WTC11 (cell line): Measurements from ENCODE around the gene LSM3. TPM values are rescaled to one million over a fixed set of nuclear protein-coding genes. Genes with fewer than 3 reads are reported as not detected.

Experiments
- ATAC-seq: fragments of 200-7000 bp; cut with Tn5 transposase; 2 replicates; pipeline ENCODE4 v1.10.0; 2021; ENCODE audit warnings: mild to moderate bottlenecking, moderate library complexity
- CTCF ChIA-PET: fragments of 300-600 bp; sonication (Branson Sonifier 250); formaldehyde crosslinking; loops from one replicate; lab custom pipeline; 2021; ENCODE audit warnings: antibody characterized with exemption; lab: Charles Lee
- POLR2A ChIA-PET: fragments of 350-600 bp; sonication (Branson Sonifier 250); formaldehyde crosslinking; loops from one replicate; lab custom pipeline; 2021; ENCODE audit warnings: antibody characterized with exemption; lab: Charles Lee
- DNase-seq: peaks from one replicate; pipeline ENCODE4 v3.0.0; 2021; ENCODE audit warnings: low spot score
- H3K27ac Mint-ChIP-seq: 2 replicates; pipeline ENCODE4 v1.8.0; 2021; ENCODE audit warnings: mixed read lengths
- H3K27me3 Mint-ChIP-seq: 2 replicates; pipeline ENCODE4 v1.8.0; 2021; ENCODE audit warnings: low read depth, mild to moderate bottlenecking, moderate library complexity, mixed read lengths
- H3K36me3 Mint-ChIP-seq: 2 replicates; pipeline ENCODE4 v1.8.0; 2021; ENCODE audit warnings: mixed read lengths
- H3K4me1 Mint-ChIP-seq: 2 replicates; pipeline ENCODE4 v1.8.0; 2022; ENCODE audit warnings: mixed read lengths
- H3K4me3 Mint-ChIP-seq: 2 replicates; pipeline ENCODE4 v1.8.0; 2021; ENCODE audit warnings: mild to moderate bottlenecking, moderate library complexity, mixed read lengths
- H3K9me3 Mint-ChIP-seq: 2 replicates; pipeline ENCODE4 v1.8.0; 2021; ENCODE audit warnings: mixed read lengths
- FOXJ3 ChIP-seq: sonication (generic); formaldehyde crosslinking; IDR thresholded peaks from 2 replicates; pipeline ENCODE4 v1.9.0; 2021; ENCODE audit warnings: missing genetic modification reagents, mild to moderate bottlenecking, borderline replicate concordance
- GABPB1 ChIP-seq: sonication (generic); formaldehyde crosslinking; IDR thresholded peaks from 2 replicates; pipeline ENCODE4 v1.8.1; 2023; ENCODE audit warnings: mild to moderate bottlenecking, missing genetic modification reagents
- GTF2I ChIP-seq: fragments of 250-450 bp; sonication (Bioruptor Pico); conservative IDR thresholded peaks from 2 replicates; pipeline ENCODE4 v1.4.0; 2021; ENCODE audit warnings: mild to moderate bottlenecking
- HMGA2 ChIP-seq: fragments of 250-450 bp; sonication (Bioruptor Pico); IDR thresholded peaks from 2 replicates; pipeline ENCODE4 v1.4.0; 2021; ENCODE audit warnings: mild to moderate bottlenecking, moderate library complexity
- JAZF1 ChIP-seq: fragments of 250-450 bp; sonication (Bioruptor Pico); IDR thresholded peaks from 2 replicates; pipeline ENCODE4 v1.9.0; 2021; ENCODE audit warnings: moderate library complexity, mild to moderate bottlenecking, inconsistent platforms
- JUN ChIP-seq: sonication (generic); formaldehyde crosslinking; IDR thresholded peaks from 2 replicates; pipeline ENCODE4 v1.8.0; 2023; ENCODE audit warnings: mild to moderate bottlenecking, missing genetic modification reagents
- MXD4 ChIP-seq: fragments of 250-450 bp; sonication (Bioruptor Pico); IDR thresholded peaks from 2 replicates; pipeline ENCODE4 v1.8.0; 2021; ENCODE audit warnings: mild to moderate bottlenecking, moderate library complexity, borderline replicate concordance
- MYBL2 ChIP-seq: sonication (generic); formaldehyde crosslinking; IDR thresholded peaks from 2 replicates; pipeline ENCODE4 v1.8.1; 2023; ENCODE audit warnings: mild to moderate bottlenecking, moderate library complexity, missing genetic modification reagents
- NFATC4 ChIP-seq: fragments of 250-450 bp; sonication (Bioruptor Pico); IDR thresholded peaks from 2 replicates; pipeline ENCODE4 v1.9.0; 2021; ENCODE audit warnings: mild to moderate bottlenecking
- SMAD3 ChIP-seq: sonication (generic); formaldehyde crosslinking; IDR thresholded peaks from 2 replicates; pipeline ENCODE4 v1.8.0; 2022; ENCODE audit warnings: missing genetic modification reagents, mild to moderate bottlenecking, borderline replicate concordance
- SMAD4 ChIP-seq: sonication (generic); formaldehyde crosslinking; IDR thresholded peaks from 2 replicates; pipeline ENCODE4 v1.8.0; 2022; ENCODE audit warnings: mild to moderate bottlenecking, missing genetic modification reagents
- SOX15 ChIP-seq: fragments of 250-450 bp; sonication (Bioruptor Pico); IDR thresholded peaks from 2 replicates; pipeline ENCODE4 v1.9.0; 2021; ENCODE audit warnings: mild to moderate bottlenecking
- SP1 ChIP-seq: sonication (generic); formaldehyde crosslinking; conservative IDR thresholded peaks from 2 replicates; pipeline ENCODE4 v1.8.1; 2022; ENCODE audit warnings: missing genetic modification reagents
- TEAD1 ChIP-seq: sonication (generic); formaldehyde crosslinking; IDR thresholded peaks from 2 replicates; pipeline ENCODE4 v1.8.0; 2022; ENCODE audit warnings: mild to moderate bottlenecking, missing genetic modification reagents
- TEAD4 ChIP-seq: sonication (generic); formaldehyde crosslinking; IDR thresholded peaks from 2 replicates; pipeline ENCODE4 v1.8.0; 2022; ENCODE audit warnings: mild to moderate bottlenecking, missing genetic modification reagents
- TP53 ChIP-seq: sonication (generic); formaldehyde crosslinking; IDR thresholded peaks from 2 replicates; pipeline ENCODE4 v1.8.1; 2023; ENCODE audit warnings: mild to moderate bottlenecking, missing genetic modification reagents
- total RNA-seq: library from RNA; stranded (reverse); gene quantifications from 3 replicates; pipeline ENCODE4 v1.2.3, GENCODE V29; 2021
- TF ChIP-seq, protein P1 (sequence below): fragments of 250-450 bp; sonication (Bioruptor Pico); IDR thresholded peaks from 2 replicates; pipeline ENCODE4 v1.9.0; 2021; ENCODE audit warnings: mild to moderate bottlenecking, borderline replicate concordance
- TF ChIP-seq, protein P2 (sequence below): sonication (generic); formaldehyde crosslinking; IDR thresholded peaks from 2 replicates; pipeline ENCODE4 v1.8.0; 2022; ENCODE audit warnings: mild to moderate bottlenecking, missing genetic modification reagents
- TF ChIP-seq, protein P3 (sequence below): sonication (generic); formaldehyde crosslinking; IDR thresholded peaks from 2 replicates; pipeline ENCODE4 v1.8.0; 2023; ENCODE audit warnings: missing genetic modification reagents, mild to moderate bottlenecking, borderline replicate concordance

The LSM3 gene
- total RNA-seq, 1 experiment from 2014 or later, result 21.4 TPM

DNA sequence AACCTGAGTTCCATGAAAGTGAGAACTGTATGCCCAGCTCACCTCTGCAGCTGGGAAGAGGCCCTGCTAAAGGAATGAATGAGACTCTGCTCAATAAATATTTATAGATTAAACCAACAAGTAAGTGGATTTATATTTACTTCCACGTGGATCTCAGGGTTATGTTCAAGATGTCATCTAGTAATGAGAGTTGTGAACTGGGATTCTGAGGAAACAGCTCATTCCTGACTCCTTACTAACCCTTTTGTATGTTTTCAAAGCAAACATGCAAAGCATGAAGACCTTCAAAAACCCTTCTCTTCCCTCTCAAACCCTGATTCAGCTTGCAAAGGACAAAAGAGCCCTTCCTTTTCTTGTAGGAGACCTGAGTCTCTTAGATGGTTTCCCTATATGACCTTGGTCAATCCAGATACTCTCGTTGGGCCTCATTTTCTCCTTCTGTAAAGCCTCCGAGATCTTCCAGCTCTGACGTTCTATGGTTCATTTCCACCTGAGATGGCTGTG, 53.4 kb downstream of the LSM3 start:
- H3K4me1 Mint-ChIP-seq, result peaks cover 13% of the 10 kb centered on the region
- H3K9me3 Mint-ChIP-seq, result peaks cover 33% of the 10 kb centered on the region
- DNase-seq (no peak), ATAC-seq (no peak)
- ChIA-PET CTCF (interaction anchor here (1.0 to 8.2 kb wide), 3 partner anchors 9 to 28 kb away, joined by 4 to 43 read pairs (median 5); no protein-coding TSS in a partner anchor), POLR2A (no interaction called here)
- peaks cover 21% of the 10 kb centered on the region for H3K27me3 Mint-ChIP-seq
- H3K27ac Mint-ChIP-seq, result no peak overlapping the region
- no peak overlapping the region for H3K4me3 Mint-ChIP-seq
- peaks cover 16% of the 10 kb centered on the region for H3K36me3 Mint-ChIP-seq
- TF ChIP-seq MYBL2 (CRISPR knock-in tag) (no peak), GTF2I (CRISPR knock-in tag) (no peak), SP1 (no peak), FOXJ3 (CRISPR knock-in tag) (no peak), TP53 (CRISPR knock-in tag) (no peak), HMGA2 (no peak), NFATC4 (CRISPR knock-in tag) (no peak), SOX15 (CRISPR knock-in tag) (no peak), JUN (CRISPR knock-in tag) (no peak), JAZF1 (CRISPR knock-in tag) (no peak), SMAD3 (no peak), GABPB1 (CRISPR knock-in tag) (no peak), TEAD1 (CRISPR knock-in tag) (no peak), TEAD4 (CRISPR knock-in tag) (no peak), SMAD4 (CRISPR knock-in tag) (no peak), MXD4 (CRISPR knock-in tag) (no peak)
- TF ChIP-seq, protein P1, sequence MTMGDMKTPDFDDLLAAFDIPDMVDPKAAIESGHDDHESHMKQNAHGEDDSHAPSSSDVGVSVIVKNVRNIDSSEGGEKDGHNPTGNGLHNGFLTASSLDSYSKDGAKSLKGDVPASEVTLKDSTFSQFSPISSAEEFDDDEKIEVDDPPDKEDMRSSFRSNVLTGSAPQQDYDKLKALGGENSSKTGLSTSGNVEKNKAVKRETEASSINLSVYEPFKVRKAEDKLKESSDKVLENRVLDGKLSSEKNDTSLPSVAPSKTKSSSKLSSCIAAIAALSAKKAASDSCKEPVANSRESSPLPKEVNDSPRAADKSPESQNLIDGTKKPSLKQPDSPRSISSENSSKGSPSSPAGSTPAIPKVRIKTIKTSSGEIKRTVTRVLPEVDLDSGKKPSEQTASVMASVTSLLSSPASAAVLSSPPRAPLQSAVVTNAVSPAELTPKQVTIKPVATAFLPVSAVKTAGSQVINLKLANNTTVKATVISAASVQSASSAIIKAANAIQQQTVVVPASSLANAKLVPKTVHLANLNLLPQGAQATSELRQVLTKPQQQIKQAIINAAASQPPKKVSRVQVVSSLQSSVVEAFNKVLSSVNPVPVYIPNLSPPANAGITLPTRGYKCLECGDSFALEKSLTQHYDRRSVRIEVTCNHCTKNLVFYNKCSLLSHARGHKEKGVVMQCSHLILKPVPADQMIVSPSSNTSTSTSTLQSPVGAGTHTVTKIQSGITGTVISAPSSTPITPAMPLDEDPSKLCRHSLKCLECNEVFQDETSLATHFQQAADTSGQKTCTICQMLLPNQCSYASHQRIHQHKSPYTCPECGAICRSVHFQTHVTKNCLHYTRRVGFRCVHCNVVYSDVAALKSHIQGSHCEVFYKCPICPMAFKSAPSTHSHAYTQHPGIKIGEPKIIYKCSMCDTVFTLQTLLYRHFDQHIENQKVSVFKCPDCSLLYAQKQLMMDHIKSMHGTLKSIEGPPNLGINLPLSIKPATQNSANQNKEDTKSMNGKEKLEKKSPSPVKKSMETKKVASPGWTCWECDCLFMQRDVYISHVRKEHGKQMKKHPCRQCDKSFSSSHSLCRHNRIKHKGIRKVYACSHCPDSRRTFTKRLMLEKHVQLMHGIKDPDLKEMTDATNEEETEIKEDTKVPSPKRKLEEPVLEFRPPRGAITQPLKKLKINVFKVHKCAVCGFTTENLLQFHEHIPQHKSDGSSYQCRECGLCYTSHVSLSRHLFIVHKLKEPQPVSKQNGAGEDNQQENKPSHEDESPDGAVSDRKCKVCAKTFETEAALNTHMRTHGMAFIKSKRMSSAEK, result no peak
- TF ChIP-seq, protein P2, sequence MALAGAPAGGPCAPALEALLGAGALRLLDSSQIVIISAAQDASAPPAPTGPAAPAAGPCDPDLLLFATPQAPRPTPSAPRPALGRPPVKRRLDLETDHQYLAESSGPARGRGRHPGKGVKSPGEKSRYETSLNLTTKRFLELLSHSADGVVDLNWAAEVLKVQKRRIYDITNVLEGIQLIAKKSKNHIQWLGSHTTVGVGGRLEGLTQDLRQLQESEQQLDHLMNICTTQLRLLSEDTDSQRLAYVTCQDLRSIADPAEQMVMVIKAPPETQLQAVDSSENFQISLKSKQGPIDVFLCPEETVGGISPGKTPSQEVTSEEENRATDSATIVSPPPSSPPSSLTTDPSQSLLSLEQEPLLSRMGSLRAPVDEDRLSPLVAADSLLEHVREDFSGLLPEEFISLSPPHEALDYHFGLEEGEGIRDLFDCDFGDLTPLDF (CRISPR knock-in tag), result no peak
- TF ChIP-seq, protein P3, sequence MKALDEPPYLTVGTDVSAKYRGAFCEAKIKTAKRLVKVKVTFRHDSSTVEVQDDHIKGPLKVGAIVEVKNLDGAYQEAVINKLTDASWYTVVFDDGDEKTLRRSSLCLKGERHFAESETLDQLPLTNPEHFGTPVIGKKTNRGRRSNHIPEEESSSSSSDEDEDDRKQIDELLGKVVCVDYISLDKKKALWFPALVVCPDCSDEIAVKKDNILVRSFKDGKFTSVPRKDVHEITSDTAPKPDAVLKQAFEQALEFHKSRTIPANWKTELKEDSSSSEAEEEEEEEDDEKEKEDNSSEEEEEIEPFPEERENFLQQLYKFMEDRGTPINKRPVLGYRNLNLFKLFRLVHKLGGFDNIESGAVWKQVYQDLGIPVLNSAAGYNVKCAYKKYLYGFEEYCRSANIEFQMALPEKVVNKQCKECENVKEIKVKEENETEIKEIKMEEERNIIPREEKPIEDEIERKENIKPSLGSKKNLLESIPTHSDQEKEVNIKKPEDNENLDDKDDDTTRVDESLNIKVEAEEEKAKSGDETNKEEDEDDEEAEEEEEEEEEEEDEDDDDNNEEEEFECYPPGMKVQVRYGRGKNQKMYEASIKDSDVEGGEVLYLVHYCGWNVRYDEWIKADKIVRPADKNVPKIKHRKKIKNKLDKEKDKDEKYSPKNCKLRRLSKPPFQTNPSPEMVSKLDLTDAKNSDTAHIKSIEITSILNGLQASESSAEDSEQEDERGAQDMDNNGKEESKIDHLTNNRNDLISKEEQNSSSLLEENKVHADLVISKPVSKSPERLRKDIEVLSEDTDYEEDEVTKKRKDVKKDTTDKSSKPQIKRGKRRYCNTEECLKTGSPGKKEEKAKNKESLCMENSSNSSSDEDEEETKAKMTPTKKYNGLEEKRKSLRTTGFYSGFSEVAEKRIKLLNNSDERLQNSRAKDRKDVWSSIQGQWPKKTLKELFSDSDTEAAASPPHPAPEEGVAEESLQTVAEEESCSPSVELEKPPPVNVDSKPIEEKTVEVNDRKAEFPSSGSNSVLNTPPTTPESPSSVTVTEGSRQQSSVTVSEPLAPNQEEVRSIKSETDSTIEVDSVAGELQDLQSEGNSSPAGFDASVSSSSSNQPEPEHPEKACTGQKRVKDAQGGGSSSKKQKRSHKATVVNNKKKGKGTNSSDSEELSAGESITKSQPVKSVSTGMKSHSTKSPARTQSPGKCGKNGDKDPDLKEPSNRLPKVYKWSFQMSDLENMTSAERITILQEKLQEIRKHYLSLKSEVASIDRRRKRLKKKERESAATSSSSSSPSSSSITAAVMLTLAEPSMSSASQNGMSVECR, result no peak
